ENCODE measurements around the gene ARHGEF16.

ARHGEF16 gene

DNA sequence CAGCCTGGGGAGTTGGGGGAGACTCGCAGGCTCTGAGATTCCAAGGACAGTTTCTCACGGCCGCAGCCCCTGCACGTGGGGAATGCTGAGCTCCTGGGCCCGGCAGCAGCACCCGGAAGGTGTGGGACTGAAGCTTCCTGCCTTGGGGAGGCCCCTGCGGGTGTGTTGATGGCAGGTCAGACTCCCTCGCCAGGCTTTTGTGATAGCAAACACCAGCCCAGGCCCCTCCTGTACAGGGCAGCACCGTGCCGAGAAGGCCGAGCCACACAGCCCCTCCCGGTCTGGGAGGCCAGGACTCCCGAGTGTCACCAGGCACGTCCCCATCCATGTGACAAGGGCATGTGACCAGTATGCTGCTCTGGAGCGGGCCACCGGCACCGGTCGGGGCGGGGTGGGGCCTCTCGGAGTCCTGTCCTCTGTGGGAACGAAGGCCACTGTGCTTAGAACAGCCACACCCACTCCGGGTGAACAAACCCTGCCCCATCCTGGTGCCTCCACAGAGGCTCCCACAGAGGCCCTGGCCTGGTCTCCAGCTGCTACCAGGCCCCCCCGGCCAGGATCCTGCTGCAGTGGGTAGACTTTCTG is 31.1 kb upstream of the ARHGEF16 start:
- peak; percentile 7 for DNase-seq

DNA sequence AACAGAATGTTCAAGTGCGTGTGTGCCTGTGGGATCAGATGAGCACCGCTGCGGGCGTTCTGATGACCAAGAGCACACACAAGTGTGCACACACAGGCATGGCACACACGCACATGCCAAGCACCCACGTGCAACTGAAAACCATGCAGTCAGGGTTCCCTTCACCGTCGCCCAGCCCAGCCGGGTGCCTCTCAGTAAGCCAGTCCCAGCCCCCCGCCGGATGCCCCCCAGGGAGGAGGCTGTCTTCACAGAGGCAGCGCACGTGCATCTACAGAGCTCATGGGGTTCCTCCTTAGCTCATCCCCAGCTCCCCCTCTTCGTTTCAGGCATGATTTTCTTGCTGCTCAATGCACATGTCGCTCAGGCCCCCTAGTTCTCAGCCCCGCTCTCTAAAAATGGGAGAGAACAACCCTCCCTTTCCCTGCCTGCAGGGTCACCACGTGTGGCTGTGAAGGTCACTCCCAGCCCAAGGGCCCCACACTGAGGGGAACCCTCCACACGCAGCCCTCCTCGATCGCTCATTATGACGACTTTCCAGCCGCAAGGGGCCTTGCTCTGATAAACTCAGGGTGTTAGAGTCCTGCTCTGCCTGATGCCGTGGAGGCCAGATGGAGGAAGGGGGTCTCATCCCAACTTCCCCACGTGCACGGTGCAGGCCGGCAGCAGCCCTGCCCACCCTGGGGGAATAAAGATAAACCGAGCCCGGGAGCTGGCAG is 30.4 kb upstream of the ARHGEF16 start:
- no peak for DNase-seq

DNA sequence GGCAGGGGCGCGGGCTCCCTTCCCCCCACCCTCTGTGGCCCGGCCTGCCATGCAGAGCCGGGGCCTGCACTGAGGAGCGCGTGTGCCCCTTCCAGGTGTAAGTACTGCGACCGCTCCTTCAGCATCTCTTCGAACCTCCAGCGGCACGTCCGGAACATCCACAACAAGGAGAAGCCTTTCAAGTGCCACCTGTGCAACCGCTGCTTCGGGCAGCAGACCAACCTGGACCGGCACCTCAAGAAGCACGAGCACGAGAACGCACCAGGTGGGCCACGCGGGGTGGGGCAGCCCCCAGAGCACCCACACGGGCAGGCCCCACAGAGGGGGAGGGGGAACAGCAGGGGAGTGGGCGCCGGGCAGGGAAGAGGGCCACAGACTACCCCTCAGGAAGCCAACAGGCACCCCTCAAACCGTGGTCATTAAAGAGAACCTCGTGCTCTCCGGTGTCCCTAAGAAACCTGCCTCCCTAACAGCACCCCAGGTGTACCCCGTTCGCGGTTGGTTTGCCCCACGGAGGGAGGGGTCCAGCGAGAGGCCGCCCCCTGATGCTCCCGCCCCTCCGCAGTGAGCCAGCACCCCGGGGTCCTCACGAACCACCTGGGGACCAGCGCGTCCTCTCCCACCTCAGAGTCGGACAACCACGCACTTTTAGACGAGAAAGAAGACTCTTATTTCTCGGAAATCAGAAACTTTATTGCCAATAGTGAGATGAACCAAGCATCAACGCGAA is 28.8 kb upstream of the ARHGEF16 start:
- no peak for DNase-seq

DNA sequence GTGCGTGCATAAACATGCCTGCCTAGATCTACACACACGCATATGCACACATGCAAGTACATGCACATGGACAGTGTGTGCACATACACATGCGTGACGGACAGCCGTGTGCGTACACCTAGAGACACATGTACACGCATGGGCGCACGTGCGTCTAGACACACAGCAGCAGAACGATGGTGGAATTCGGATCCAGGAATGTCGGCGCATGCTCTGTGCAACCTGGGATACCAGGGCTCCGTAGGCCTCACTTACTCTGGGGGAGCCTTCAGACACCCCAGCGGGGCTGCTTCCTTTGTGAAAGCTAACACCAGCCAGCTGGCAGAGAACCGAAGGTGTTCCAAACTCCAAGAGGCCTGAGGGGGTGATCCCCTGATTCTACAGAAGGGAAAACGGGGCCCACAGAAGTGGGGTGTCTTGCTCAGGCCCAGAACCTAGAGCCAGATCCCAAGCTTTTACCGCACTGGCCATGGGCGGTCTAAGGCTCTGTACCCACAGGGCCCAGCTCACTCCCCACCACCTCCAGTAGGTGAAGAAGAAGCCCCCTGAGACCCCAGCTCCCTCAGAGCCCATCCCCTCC is 27.4 kb upstream of the ARHGEF16 start:
- no peak for DNase-seq

DNA sequence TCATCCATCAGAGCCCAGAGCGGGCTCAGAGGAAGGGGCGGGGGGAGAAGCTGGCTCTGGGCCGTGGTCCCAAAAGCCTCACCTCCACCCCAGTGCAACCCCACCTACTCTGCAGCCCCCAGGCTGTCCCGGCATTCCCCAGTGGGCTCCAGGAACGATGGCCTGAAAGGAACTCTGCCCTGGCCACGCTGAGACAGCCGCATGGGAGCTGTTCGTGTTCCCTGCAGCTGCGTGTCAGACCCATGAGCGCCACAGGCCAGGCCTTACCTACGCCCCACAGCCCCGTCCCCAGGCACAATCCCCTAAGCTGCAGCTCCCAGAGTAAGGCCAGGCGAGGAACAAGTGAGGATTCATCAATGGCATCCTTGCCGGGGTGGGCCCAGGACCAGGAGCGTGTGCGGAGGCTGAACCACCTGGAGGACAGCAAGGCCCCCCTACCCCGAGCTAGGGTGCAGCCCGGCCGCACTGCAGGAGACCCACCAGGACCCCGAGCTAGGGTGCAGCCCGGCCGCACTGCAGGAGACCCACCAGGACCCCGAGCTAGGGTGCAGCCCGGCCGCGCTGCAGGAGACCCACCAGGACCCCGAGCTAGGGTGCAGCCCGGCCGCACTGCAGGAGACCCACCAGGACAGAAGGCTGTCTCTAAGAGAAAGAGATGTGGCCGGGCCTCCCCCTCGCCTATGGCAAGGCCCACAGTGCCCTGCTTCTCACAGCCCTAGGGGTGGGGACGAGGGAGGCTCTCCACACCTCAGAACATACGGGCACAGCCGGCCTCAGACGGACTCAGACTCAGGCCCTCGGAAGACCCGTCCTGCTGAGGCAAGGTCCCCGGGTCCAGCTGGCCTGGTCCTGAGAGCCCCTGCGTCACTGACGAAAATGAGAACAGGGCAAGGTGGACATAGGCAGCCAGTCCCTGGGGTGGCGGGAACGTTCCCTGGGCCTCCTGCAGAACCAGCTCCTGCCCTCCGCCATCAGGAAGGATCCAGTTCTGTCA is 26.5 kb upstream of the ARHGEF16 start:
- no peak for DNase-seq

DNA sequence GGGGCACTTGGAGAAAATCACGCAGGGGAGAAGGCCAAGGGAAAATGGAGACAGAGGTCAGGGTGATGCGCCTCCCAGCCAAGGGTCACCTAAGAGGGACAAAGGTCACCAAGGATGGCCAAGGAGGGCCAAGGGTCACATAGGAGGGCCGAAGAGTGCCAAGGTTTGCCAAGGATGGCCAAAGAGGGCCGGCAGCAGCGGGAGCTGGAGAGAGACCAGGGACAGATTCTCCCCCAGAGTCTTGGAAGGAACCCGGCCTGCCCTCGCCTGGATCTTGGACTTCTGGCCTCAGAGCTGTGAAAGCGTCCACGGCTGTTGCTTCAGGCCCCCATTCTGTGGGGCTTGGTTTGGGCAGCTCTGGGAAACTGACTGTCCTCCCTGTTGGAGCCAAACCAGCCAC is 25.6 kb upstream of the ARHGEF16 start:
- no peak for DNase-seq

DNA sequence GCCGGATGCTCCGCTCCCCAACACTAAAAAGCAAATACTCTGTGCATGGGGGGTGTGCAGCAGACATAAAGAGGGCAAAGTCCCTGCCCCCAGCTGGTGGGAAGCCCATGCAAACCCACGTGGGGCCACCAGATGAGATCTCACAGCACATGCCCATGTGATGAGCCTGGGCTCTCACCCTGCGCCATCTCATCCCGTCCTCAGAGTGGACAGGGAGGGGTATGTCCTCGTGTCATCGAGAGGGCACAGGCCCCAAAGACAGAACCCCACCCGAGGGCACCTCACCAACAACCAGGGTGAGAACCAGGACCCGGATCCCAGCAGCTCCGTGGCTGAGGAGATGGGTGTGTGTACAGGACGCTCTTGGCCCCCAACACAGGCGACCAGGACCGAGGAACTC is 25.1 kb upstream of the ARHGEF16 start:
- no peak for DNase-seq

DNA sequence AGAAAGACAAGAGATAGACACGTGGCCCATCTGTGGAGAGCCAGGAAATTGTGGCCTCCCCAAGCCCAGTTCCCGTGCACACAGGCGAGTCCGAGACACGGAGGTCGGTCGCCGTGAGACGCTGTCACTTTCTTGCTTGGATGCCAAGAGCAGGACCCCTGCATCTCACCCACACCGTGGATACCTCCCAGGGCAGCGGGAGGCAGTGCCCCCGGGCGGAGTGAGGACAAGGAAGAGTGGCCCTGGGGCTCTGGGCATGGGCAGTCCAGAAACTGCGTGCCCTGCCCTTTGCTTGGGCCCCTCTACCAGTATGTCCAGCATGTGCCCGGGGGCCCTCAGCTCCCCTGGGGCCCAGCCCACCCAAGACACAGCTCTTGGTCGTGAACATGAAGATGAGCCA is 24.7 kb upstream of the ARHGEF16 start:
- DNase-seq: no peak

DNA sequence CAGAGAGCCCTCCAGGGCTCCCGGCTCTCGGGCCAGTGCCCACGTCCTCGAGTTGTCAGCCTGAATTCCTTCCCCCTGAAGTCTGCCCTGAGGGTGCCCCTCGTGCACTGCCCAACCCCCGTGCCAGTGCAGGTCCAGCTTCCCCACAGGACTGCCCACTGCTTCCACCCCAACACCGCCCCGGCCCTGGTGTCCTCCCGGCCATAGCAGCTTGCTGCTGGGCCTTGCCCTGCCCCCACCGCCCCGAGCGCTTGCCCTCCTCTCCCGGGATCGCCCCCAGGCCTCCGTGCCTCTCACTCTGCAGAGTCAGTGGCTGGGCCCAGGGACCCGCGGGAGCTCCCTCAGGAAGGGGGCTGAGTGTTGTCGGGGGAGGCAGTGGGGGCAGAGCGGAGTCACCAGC is 24.1 kb upstream of the ARHGEF16 start:
- no peak for DNase-seq

DNA sequence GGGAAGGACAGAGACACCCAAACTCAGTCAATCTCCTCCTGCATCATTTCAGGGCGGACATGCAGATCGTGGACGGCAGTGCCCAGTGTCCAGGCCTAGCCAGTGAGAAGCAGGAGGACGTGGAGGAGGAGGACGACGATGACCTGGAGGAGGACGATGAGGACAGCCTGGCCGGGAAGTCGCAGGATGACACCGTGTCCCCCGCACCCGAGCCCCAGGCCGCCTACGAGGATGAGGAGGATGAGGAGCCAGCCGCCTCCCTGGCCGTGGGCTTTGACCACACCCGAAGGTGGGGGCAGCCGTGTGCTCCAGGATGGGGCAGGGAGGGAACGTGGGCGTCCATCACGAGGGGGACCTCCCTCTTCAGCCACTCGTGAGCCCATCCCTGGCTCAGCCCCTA is 23.6 kb upstream of the ARHGEF16 start:
- DNase-seq: no peak

DNA sequence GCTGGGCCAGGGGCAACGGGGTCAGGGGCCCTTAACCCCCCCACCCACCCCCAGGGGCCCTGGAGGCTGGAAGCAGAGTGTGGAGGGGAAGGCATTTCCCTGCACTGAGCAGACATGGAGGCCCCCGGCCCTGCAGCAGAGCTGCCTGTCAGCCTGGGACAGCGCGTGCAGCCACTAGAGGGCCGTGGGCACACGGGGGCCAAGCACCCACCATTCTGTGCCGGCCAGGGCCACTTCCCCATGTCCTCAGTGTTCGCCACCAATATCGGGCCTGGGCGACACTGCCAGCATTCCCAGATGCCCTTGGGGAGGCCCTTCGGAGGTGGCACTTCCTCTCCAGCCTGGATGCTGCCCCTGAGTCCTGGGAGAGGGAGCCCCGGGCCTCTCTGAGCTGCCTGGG is 23.2 kb upstream of the ARHGEF16 start:
- no peak for DNase-seq

DNA sequence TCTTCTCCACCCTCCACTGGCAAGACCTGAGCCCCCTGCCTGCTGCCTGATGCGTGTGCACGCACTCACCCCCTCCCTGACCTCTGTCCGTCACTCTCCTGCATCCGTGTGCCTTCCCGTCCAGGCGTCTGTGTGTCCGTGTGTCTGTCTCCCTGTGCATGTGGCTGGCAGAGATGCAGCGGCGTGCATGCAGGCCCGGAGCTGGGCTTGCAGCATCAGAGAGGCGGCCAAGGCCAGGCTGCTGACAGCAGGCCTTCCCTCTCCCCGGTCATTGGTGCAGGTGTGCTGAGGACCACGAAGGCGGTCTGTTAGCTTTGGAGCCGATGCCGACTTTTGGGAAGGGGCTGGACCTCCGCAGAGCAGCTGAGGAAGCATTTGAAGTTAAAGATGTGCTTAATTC is 22.8 kb upstream of the ARHGEF16 start:
- no peak for DNase-seq

DNA sequence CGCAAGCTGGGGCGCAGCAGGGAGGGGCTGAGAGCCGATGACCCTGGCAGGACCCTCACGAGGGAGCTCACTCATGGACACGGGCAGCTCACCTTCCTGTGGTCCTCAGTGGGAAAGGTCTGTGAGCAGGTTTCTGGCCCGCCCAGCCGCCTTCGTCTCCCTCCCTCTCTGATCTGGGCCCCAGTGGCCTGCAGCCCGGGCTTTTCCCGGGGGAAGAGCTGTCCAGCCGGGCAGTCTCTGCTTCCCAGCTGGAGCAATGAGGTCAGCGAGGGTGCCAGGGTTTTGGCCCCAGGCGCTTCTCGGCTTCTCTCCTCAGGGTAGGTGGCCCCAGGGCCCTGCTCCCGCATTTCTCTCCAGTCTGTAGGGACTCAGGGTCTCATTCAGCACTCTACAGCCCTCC is 22.2 kb upstream of the ARHGEF16 start:
- no peak for DNase-seq

DNA sequence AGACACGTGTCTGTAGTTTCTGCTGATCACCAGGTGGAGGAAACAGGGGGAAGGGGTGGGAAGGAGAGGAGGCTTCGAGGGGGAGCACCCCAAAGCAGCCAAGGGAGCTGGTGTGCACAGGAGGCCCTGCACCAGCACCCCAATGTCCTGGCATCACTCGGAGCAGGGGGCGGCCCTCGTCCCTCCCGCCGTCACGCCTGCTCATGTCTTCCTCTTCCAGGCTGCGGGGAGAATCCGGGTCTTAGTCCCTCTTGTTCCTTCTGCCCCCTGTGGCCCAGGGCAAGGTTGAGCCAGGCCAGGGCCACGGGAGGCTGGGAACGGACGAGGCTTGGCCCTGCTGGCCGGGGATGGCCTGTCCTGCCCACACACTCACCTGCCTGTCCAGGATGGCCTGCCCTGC is 21.4 kb upstream of the ARHGEF16 start:
- no peak for DNase-seq

DNA sequence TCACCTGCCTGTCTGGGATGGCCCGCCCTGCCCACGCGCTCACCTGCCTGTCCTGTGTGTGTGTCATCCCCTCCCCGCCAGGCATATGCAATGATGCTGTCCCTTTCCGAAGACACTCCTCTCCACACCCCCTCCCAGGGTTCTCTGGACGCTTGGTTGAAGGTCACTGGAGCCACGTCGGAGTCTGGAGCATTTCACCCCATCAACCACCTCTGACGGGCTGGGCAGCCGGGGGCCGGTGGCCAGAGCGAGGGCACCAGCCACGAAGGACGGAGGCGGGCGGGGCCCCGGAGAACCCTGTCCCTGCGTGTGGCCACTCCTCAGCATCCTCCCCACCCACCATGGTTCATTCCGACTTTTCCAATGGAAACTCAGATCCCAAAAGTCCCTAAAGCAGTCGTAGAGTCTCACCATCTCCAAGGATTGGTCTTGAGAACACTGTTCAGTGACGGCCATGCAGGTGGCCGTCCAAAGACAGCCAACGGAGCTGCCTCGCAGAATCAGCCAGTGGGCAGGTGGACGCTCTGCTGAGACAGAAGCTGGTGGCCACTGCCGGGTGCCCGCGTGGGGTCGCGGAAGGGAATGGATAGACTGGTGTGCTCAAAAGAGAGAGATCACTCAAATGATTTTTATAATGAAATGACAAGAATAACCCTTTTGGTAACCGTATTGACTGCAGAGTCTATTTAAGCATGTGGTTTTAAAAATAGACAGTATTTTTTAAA is 20.7 kb upstream of the ARHGEF16 start:
- DNase-seq: no peak

DNA sequence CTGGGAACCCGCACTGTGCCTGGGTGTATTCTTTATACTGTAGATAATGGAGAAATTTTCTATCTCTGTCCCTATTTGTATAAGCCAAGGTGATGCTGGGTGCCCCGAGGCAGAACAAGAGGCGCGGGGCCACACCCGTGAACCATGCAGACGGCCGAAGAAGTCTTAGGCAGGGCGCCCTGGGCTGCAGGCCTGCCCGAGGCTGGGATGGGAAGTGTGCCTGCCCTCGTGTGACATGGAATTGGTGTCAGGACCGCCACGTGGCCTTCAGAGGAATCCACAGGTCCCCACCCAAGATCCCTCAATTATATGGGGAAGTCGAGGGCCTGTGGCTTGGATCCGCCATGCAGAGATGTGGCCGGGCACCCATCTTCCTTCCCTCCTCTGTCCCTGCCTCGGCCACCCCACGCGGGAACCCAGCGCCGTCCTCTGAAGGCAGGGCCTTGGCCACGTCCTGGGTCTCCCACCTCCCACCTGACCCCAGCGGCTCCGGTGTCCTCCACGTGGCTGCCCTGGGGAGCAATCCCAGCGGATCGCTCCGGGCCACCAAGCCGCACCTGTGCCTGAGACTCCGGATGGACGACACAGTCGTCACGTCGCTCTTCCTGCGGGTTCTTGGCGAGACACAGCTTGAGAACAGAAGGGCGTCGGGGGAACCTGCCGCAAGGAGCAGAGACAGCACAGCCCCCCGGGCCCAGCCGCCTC is 19.9 kb upstream of the ARHGEF16 start:
- DNase-seq: no peak

DNA sequence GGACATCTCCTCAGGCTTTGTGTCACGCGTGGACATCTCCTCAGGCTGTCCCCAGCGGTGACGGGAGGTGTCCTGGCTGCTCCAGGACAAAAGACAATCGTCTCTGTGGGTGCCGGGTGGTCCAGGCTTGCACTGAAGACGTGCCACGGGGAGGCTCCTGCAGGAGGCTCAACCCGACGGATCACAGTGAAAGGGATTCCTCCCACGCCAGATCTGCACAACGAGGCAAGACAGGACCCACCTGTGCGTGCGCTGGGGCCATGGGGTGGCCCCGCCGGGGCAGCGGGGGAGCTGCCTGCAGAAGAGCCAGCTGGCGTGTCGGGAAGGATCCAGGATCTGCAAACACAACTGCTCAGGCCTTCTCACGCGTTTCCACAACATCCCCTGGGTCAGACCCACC is 18.8 kb upstream of the ARHGEF16 start:
- DNase-seq: no peak

DNA sequence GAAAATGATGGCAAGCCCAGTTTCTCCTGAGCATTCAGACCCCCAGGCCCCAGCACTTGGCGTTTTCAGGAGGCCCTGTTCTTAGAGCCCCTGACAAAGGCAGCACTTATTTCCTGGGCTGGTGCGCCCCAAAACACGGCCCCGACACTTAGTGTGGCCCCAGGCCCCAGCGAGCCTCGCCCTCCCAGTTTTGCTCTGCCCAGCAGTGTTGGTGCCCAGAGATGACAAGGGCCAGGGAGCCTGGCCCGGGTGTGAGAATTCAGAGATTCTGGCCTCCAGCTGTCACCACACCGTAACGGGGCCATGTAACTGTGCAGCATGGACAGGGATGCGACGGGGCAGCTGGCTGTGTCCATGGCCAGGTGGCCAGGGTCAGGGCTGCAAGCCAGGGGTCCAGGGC is 18.0 kb upstream of the ARHGEF16 start:
- DNase-seq: no peak

DNA sequence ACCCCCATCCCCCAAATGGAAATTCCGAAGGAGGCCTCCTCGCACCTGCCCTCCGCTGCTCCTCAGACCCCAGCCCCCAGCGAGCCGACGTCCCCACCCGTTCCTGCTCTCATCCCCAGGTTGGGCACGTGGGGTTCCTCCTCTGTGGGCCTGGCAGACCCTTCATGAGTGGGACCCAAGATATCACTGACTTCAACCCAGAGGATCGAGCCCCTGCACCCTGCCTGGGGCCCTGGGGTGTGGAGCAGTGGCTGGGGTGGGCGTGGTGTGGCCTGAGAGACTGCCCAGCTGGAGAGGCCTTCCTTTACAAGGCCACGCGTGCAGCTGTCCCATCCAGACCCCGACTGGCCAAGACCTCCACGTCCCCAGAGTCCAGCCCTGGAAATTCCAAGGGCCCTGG is 17.6 kb upstream of the ARHGEF16 start:
- no peak for DNase-seq

DNA sequence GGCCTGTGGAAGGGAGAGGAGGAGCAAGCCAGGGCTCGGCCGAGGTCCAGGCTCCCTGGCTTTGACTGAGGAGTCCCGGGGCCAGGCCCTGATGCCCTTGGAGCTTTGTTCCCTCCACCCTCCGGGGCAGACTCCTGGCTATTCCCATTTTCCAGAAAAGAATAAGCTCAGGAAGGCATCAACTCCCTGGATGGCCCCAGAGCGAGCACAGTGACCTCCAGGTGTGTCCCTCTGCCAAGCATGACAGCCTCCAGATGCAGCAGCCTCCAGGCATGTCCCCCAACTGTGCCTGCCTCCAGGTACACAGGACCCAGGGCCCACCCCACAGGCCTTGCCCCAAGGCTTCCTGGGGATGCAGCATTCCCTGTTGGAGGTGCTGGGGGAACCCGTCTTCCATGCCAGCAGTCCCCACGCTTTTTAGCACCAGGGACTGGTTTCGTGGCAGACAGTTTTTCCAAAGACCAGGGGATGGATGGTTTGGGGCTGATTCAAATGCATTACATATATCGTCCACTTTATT is 15.7 kb upstream of the ARHGEF16 start:
- DNase-seq: no peak

All from suppressor macrophage treated with lipopolysaccharide for 4 hours (primary cell).